Hepatocyte (in vitro differentiated cells): ENCODE results near the gene CIZ1. TPM values are rescaled to one million over a fixed set of nuclear protein-coding genes. Genes with fewer than 3 reads are reported as not detected.

Experiments used
- DNase-seq: peaks from one replicate; pipeline ENCODE4 v3.0.0-alpha.2; 2016; ENCODE audit warnings: low spot score
- H2AFZ ChIP-seq: fragments of 200-600 bp; sonication (generic); 2 replicates; pipeline ENCODE4 v1.6.0; 2016; ENCODE audit warnings: antibody characterized with exemption, mild to moderate bottlenecking
- H3K27ac ChIP-seq: fragments of 200-600 bp; sonication (generic); 2 replicates; pipeline ENCODE4 v1.5.1; 2016; ENCODE audit warnings: mild to moderate bottlenecking
- H3K27me3 ChIP-seq: fragments of 200-600 bp; sonication (generic); 2 replicates; pipeline ENCODE4 v1.6.1; 2016
- H3K36me3 ChIP-seq: fragments of 200-600 bp; sonication (generic); replicated peaks from 2 replicates; pipeline ENCODE4 v1.5.1; 2016; ENCODE audit warnings: low read depth; ENCODE audit not compliant: insufficient read depth
- H3K4me1 ChIP-seq: fragments of 200-600 bp; sonication (generic); 2 replicates; pipeline ENCODE4 v1.5.1; 2016; ENCODE audit warnings: mild to moderate bottlenecking, moderate library complexity; ENCODE audit not compliant: insufficient read depth
- H3K4me2 ChIP-seq: fragments of 200-600 bp; sonication (generic); 2 replicates; pipeline ENCODE4 v1.6.0; 2016
- H3K4me3 ChIP-seq: fragments of 200-600 bp; sonication (generic); 2 replicates; pipeline ENCODE4 v1.5.1; 2016; ENCODE audit warnings: mild to moderate bottlenecking
- H3K79me2 ChIP-seq: fragments of 200-600 bp; sonication (generic); 2 replicates; pipeline ENCODE4 v1.6.0; 2017; ENCODE audit warnings: mild to moderate bottlenecking
- H3K9me2 ChIP-seq: fragments of 200-600 bp; sonication (generic); replicated peaks from 2 replicates; pipeline ENCODE4 v1.6.0; 2017; ENCODE audit warnings: mild to moderate bottlenecking; ENCODE audit not compliant: insufficient read depth
- H3K9me3 ChIP-seq: fragments of 200-600 bp; sonication (generic); 2 replicates; pipeline ENCODE4 v1.5.1; 2016; ENCODE audit warnings: low read depth, mild to moderate bottlenecking
- H4K20me1 ChIP-seq: fragments of 200-600 bp; sonication (generic); 2 replicates; pipeline ENCODE4 v1.6.0; 2016; ENCODE audit warnings: mild to moderate bottlenecking; ENCODE audit not compliant: insufficient read depth, poor library complexity, severe bottlenecking
- CTCF ChIP-seq: fragments of 200-600 bp; sonication (generic); IDR thresholded peaks from 2 replicates; pipeline ENCODE4 v1.5.1; 2016; ENCODE audit warnings: antibody characterized with exemption, mild to moderate bottlenecking; ENCODE audit not compliant: poor library complexity
- EZH2 ChIP-seq: fragments of 200-600 bp; sonication (generic); IDR thresholded peaks from 2 replicates; pipeline ENCODE4 v1.6.1; 2016; ENCODE audit warnings: antibody characterized with exemption, mild to moderate bottlenecking, borderline replicate concordance
- EZH2phosphoT487 ChIP-seq: fragments of 200-600 bp; sonication (generic); IDR thresholded peaks from one replicate; pipeline ENCODE4 v1.6.1; 2018; ENCODE audit warnings: antibody characterized with exemption, mild to moderate bottlenecking, low read depth, moderate library complexity; ENCODE audit not compliant: unreplicated experiment, severe bottlenecking
- WGBS: methylation state at CpG from one replicate; pipeline ENCODE4 v1.1.6; 2016; ENCODE audit warnings: low lambda C conversion rate; ENCODE audit errors: missing lambda C conversion rate; 5-methylcytosine and 5-hydroxymethylcytosine counted together
- polyA plus RNA-seq: library from polyadenylated mRNA; unstranded; fragments of >200 nt; fragmentation: Nextera tagmentation; extraction: Ambion mirVana; gene quantifications from 2 replicates; pipeline ENCODE4 v1.2.1, GENCODE V29; 2016
- total RNA-seq: library from RNA; depleted of rRNA; stranded (reverse); fragments of >200 nt; gene quantifications from 2 replicates; pipeline ENCODE4 v1.2.3, GENCODE V29; 2014

CIZ1 gene
- total and polyA plus RNA-seq, 2 experiments from 2014 or later = 31.0 to 85.6 TPM

- Histone ChIP-seq H3K79me2 (no peaks in the 10 kb centered on the region), H3K27me3 (no peaks in the 10 kb centered on the region), H3K4me1 (peaks cover 10% of the 10 kb centered on the region), H3K27ac (no peak overlapping the region), H3K9me3 (no peaks in the 10 kb centered on the region), H3K4me2 (no peak overlapping the region), H3K9me2 (no peaks in the 10 kb centered on the region), H4K20me1 (no peaks in the 10 kb centered on the region), H3K36me3 (no peaks in the 10 kb centered on the region), H3K4me3 (no peak overlapping the region), H2AFZ (no peak overlapping the region)
- DNase-seq = no peak
- TF ChIP-seq EZH2phosphoT487 = no peak
- TF ChIP-seq EZH2 = no peak
- TF ChIP-seq CTCF = no peak
- WGBS = 79% methylated on average over 11 of the region's 11 CpGs
These were observed 41.3 kb downstream of the CIZ1 start for GRCh38 chr9:128149951-128150593.

GRCh38 chr9:128149001-128149701 lies 42.2 kb downstream of the CIZ1 start, which contains the start of gene LCN2:
TSS of gene LCN2 (plus strand) at chr9:128149453. CDS start at chr9:128149526, 73 bp downstream.
- no peak within 1 kb of the TSS for H3K4me3 ChIP-seq
- H3K79me2 ChIP-seq = no peaks in the 10 kb centered on the region
- H3K36me3 ChIP-seq = no peaks in the 10 kb centered on the region
- peaks cover 10% of the 10 kb centered on the region for H3K4me1 ChIP-seq
- H2AFZ ChIP-seq = no peak within 1 kb of the TSS
- no peak for DNase-seq
- no peaks in the 10 kb centered on the region for H3K9me2 ChIP-seq
- H3K9me3 ChIP-seq = no peaks in the 10 kb centered on the region
- no peaks in the 10 kb centered on the region for H3K27me3 ChIP-seq
- H3K27ac ChIP-seq = no peak within 1 kb of the TSS
- no peak for TF ChIP-seq EZH2phosphoT487
- TF ChIP-seq CTCF = no peak
- no peak for TF ChIP-seq EZH2
- 84% methylated on average over 7 of the region's 9 CpGs for WGBS
- H4K20me1 ChIP-seq = no peaks in the 10 kb centered on the region
- no peak within 1 kb of the TSS for H3K4me2 ChIP-seq

- Histone ChIP-seq H3K79me2 (no peaks in the 10 kb centered on the region), H3K9me2 (no peaks in the 10 kb centered on the region), H3K4me1 (peaks cover 10% of the 10 kb centered on the region), H2AFZ (no peak overlapping the region), H3K4me3 (no peak overlapping the region), H3K27ac (no peak overlapping the region), H3K9me3 (no peaks in the 10 kb centered on the region), H3K4me2 (no peak overlapping the region), H4K20me1 (no peaks in the 10 kb centered on the region), H3K36me3 (no peaks in the 10 kb centered on the region), H3K27me3 (no peaks in the 10 kb centered on the region)
- 98% methylated on average over 5 of the region's 5 CpGs for WGBS
- no peak for TF ChIP-seq EZH2phosphoT487
- TF ChIP-seq CTCF = no peak
- TF ChIP-seq EZH2 = no peak
- DNase-seq = no peak
These were observed 42.8 kb downstream of the CIZ1 start for GRCh38 chr9:128148509-128149000.
